H54 (cell line): ENCODE measurements around the gene NLN.
A peak's percentile ranks its signal among the peaks of the same experiment; 100 is the strongest.
"Not testable (repeated sequence)": the region's sequence is repeated elsewhere in the genome, so short reads cannot be mapped to it uniquely, and the experiment has no call there.

Experiments
- DNase-seq: peaks from one replicate; pipeline ENCODE4 v3.0.0; 2011; ENCODE audit warnings: low spot score, mixed read lengths; ENCODE audit not compliant: insufficient read length
- FAIRE-seq: peaks from 3 replicates; lab custom pipeline; 2011; peaks lifted over from hg19 to GRCh38; lab: Jason Lieb, UNC
- POLR2A ChIP-seq: IDR thresholded peaks from 2 replicates; pipeline ENCODE4 v1.6.1; 2011; ENCODE audit warnings: low read depth, mild to moderate bottlenecking, low read length

The NLN gene

DNA sequence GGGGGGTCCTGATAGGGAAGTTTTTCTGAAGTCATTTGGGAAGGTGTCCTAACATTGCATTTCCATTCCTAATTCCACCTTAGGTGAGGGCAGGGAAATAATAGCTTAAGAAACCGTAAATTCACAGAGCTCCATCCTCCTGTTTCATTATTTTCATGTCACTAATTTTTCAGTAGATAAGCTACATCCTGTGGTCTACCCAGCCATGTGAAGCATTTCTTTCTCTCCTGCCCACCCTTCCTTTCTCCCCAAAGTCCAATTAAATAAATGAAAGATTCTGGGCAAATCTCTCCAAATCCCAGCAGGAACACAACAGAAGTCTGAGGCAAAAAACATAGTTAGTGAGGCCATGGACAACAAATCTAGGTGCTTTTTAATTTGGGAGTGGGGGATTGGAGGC, 109.3 kb downstream of the NLN start:
- no peak for TF ChIP-seq POLR2A
- FAIRE-seq: no peak
- no peak for DNase-seq

DNA sequence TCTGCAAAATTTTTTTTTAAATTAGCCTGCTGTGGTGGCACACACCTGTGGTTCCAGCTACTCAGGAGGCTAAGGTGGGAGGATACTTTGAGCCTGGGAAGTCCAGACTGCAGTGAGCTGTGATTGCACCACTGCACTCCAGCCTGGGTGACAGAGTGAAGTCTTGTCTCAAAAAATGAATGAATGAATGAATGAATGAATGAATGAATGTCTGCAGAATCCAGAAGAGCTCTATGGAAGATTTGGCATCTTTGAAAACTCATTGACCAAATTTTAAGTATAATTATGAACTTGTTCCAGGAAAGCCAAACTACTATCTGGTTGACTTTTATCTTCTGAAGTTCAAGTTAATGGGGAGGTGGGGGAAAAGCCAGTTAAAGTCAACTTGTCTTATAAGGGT, 110.1 kb downstream of the NLN start:
- FAIRE-seq (no peak), DNase-seq (no peak)
- TF ChIP-seq POLR2A: no peak

DNA sequence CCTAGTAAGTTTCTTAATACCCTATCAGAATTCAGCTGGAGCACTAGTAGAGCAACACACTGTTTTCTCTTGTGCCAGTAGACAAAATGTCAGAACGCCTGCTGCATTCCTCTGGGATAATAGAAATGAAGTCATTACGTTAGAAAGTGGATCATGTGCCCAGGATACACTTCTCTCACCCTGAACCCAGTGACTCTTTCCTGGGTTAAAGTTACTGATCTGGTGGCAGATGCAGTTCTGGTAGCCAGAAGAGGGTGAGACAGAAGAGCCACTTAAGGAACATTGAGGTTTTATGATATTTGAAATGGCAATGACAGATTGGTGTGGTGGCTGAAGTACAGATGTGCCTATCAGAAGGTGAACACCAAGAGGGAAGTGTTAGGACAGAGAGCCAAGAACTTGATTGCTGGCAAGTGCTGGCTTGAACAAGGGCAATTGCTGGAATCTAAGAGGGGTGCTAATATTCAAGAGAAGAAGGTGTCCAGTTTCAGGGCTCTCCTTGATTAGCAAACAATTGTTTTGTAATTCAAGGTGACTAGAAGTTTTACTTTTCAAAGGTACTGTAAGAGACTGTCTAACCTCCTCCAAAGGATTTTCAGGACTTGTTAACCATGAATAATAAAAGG, 110.7 kb downstream of the NLN start:
- FAIRE-seq (no peak), DNase-seq (no peak)
- TF ChIP-seq POLR2A: no peak

DNA sequence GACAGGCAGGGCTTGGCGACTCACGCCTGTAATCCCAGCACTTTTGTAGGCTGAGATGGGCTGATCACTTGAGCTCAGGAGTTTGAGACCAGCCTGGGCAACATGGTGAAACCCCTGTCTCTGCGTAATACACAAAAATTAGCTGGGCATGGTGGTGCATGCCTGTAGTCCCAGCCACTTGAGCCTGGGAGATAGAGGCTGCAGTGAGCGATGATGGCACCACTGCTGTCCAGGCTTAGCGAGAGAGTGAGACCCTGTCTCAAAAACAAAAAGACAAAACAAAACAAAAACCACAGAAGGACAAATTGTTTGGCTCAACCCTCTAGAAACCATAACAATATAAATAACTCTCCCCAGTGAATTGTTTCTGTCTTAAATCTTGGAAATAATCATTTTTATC, 111.8 kb downstream of the NLN start:
- no peak for FAIRE-seq
- no peak for TF ChIP-seq POLR2A

DNA sequence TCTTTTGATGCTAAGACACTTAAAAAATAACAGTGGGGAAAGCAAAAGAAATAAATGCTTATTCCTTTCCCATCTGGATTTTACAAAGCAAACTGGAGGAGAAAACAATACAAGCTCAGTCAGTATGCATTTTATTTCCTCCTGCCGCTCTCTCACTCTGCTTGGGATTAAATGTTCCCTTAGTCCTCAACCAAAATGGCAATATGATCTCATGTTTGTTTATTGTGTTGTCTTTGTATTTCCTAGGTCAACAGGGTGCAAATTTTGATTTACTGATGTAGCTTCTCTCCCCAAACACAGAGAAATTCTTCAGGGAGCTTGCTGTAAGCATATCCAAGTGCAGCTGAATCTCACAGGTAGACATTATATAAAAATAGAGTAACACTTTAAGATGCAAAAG, 112.3 kb downstream of the NLN start:
- DNase-seq (no peak), FAIRE-seq (no peak)
- no peak for TF ChIP-seq POLR2A

More for the DNA sequence above, 111.8 kb downstream of the NLN start:
- DNase-seq: no peak

DNA sequence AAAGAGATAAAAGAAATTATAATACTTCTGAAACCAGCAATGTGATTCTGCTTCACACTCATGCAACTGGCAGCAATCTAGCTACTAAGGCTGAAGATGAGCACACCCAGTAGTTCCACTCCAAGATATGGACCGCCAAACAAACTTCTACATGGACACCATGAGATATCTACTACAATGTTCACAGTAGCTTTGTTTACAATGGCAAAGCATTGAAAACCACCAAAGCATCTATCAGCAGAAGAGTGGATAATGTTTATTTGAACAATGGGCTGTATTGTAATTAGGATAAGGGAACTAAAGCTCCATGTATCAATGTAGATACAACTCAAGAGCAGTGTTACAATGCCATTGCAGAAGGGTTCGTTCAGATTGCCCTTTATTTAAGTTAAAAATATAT, 113.2 kb downstream of the NLN start:
- DNase-seq: no peak
- no peak for FAIRE-seq
- no peak for TF ChIP-seq POLR2A

DNA sequence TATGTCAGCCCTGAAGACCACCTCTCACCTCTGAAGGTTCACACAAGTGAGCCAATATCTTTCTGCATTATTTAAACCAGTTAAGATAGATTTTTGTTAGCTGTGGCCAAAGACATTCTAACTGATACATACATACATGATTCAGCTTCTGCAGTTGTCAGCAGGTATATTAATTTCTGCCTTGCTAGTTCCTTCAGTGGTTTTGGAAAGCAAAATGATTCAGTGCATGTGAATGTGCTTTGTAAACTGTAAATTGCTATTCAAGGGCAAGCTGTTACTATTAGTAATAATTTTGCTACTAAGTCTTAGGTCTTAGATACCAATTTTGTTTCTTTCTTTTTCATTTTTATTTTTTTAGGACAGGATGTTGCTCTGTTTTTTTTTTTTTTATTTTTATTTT, 115.1 kb downstream of the NLN start:
- FAIRE-seq: peak; percentile 88
- DNase-seq: peak; percentile 38
- no peak for TF ChIP-seq POLR2A

DNA sequence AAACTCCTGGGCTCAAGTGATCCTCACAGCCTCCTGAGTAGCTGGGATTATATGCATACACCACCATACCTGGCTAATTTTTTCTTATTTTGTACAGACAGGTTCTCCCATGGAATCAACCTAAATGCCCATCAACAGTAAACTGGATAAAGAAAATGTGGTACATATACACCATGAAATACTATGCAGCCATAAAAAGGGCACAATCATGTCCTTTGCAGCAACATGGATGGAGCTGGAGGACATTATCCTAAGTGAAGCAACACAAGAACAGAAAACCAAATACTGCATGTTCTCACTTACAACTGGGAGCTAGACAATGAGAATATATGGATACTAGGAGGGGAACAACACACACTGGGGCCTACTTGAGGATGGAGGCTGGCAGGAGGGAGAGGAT, 117.2 kb downstream of the NLN start:
- FAIRE-seq, DNase-seq: not testable (repeated sequence)

DNA sequence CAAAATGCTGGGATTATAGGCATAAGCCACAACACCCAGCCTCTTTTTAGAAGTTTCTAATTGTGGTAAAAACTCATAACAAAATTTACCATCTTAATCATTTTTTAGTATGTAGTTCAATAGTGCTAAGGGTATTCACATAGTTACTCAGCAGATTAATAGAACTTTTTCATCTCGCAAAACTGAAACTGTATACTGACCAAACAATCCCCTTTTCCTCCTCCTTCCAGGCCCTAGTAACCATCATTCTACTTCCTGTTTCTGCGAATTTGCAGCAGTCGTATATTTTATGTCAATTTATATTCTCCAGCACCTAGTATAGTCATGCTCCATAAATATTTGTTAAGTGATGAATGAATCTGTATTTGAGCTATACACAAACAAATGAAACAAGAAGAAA, 118.1 kb downstream of the NLN start:
- DNase-seq (no peak), FAIRE-seq (no peak)
- TF ChIP-seq POLR2A: no peak

DNA sequence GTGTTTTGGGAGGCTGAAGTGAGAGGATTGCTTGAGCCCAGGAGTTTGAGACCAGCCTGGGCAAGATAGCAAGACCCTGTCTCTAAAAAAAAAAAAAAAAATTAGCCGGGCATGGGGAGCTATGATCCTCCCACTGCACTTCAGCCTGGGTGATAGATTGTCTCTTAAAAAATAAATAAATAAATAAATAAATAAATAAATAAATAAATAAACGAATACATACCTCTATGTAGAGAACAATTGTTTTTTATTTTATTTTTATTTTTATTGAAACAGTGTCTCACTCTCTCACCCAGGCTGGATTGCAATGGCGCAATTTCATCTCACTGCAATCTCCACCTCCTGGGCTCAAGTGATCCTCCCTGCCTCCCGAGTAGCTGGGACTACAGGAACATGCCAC, 122.8 kb downstream of the NLN start:
- not testable (repeated sequence) for FAIRE-seq, DNase-seq

DNA sequence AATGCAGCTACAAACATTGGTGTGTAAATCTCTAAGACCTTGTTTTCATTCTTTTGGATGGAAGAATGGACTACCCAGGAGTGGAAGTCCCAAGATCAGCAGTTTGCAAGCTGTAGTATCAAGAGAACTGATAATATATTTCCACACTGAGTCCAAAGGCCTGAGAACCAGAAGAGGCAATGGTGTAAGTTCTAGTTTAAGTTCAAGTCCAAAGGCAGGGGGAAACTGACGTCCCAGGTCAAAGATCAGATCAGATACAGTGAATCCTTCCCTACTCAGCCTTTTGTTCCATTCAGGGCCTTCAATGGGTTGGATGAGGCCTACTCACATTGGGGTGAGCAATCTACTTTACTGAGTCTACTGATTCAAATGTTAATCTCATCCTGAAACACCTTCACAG, 124.1 kb downstream of the NLN start:
- FAIRE-seq (no peak), DNase-seq (no peak)
- no peak for TF ChIP-seq POLR2A

DNA sequence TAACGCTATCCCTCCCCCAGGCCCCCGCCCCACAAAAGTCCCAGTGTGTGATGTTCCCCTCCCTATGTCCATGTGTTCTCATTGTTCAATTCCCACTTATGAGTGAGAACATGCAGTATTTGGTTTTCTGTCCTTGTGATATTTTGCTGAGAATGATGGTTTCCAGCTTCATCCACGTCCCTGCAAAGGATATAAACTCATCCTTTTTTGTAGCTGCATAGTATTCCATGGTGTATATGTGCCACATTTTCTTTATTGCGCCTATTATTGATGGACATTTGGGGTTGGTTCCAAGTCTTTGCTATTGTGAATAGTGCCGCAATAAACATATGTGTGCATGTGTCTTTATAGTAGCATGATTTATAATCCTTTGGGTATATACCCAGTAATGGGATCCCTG, 125.0 kb downstream of the NLN start:
- DNase-seq, FAIRE-seq: not testable (repeated sequence)

DNA sequence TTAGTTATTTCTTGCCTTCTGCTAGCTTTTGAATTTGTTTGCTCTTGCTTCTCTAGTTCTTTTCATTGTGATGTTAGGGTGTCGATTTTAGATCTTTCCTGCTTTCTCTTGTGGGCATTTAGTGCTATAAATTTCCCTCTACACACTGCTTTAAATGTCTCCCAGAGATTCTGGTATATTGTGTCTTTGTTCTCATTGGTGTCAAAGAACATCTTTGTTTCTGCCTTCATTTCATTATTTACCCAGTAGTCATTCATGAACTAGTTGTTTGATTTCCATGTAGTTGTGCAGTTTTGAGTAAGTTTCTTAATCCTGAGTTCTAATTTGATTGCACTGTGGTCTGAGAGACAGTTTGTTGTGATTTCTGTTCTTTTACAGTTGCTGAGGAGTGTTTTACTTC, 127.9 kb downstream of the NLN start:
- not testable (repeated sequence) for DNase-seq, FAIRE-seq

DNA sequence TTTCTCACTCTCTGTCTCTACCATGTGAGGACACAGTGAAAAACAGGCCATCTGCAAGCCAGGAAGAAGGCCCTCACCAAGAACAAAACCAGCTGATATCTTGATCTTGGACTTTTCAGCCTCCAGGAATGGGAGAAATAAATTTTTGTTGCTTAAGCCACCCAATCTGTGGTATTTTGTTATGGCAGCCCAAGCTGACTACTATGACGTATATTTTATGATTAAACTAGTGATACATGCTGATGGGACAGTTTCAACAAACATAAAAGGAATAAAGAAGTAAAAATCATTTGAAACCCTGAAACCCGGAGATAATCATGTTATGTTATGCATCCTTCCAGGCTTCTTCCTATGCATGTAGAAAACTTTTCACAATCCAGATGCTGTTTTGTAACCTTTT, 132.9 kb downstream of the NLN start:
- TF ChIP-seq POLR2A: no peak
- DNase-seq (no peak), FAIRE-seq (no peak)

DNA sequence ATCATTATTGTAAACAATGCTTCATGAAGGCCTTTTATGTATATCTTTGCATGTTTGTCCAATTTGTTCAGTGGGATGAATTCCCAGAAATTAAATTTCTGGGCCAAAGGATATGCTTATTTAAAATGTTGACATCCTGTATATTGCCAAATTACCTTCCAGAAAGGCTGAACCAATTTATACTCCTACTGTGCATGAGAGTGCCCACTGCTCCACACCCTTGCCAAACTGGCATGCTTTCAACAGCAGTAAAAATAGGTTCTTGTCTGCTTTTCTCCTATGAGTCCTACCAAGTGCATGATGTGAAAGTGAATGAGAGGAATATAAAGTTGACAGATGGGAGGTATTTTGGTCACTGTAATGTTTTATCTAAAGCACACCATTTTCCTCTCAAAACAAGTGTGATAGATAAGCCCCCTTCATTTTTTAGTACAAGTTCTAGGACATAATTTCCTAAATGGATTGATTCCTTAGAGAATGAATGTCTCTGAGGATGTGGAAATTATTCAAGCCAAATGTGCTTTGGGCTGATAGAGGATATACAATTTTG, 133.8 kb downstream of the NLN start:
- no peak for TF ChIP-seq POLR2A
- FAIRE-seq: no peak
- no peak for DNase-seq

DNA sequence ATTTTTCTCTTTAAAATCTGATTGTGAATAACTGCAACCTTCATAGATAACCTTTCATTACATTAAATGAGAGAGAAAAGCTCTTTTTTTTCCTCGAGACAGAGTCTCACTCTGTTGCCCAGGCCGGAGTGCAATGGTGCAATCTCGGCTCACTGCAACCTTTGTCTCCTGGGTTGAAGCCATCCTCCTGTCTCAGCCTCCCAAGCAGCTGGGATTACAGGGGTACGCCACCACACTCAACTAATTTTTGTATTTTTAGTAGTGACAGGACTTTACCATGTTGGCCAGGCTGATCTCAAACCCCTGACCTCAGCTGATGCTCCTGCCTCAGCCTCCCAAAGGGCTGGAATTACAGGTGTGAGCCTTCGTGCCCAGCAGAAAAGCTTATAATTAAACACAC, 134.5 kb downstream of the NLN start:
- TF ChIP-seq POLR2A: no peak
- FAIRE-seq (no peak), DNase-seq (no peak)
